ENCODE data around the gene MIAT. TPM values are rescaled to one million over a fixed set of nuclear protein-coding genes. Genes with fewer than 3 reads are reported as not detected.

MIAT gene
- total and polyA plus RNA-seq, 2 donors from 2014 or later, result 0.04 to 6.8 TPM

DNA sequence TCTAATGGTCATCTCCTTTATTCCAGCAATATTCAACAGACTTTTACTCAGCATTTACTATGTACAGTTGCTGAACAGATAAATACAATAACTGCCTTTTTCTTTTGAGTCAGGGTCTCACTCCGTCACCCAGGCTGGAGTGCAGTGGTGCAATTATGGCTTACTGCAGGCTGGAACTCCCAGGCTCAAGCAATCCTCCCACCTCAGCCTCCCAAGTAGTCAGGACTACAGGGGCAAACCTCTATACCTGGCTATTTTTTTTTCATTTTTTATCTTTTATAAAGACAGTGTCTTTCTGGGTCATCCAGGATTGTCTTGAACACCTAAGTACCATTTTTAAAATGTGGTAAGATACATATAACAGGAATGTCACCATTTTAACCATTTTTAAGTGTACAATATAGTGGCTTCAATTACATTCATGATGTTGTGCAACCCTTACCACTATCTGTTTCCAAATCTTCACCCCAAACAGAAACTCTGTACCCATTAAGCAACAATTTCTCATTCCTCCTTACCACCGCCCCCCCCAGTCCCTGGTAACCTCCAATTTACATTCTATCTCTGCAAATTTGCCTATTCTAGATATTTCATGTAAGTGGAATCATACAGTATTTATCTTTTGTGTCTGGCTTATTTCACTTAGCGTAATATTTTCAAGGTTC, 67.8 kb downstream of the MIAT start:
- FAIRE-seq (no peak), DNase-seq (no peak)
- TF ChIP-seq, protein P1, sequence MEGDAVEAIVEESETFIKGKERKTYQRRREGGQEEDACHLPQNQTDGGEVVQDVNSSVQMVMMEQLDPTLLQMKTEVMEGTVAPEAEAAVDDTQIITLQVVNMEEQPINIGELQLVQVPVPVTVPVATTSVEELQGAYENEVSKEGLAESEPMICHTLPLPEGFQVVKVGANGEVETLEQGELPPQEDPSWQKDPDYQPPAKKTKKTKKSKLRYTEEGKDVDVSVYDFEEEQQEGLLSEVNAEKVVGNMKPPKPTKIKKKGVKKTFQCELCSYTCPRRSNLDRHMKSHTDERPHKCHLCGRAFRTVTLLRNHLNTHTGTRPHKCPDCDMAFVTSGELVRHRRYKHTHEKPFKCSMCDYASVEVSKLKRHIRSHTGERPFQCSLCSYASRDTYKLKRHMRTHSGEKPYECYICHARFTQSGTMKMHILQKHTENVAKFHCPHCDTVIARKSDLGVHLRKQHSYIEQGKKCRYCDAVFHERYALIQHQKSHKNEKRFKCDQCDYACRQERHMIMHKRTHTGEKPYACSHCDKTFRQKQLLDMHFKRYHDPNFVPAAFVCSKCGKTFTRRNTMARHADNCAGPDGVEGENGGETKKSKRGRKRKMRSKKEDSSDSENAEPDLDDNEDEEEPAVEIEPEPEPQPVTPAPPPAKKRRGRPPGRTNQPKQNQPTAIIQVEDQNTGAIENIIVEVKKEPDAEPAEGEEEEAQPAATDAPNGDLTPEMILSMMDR (IDR thresholded peaks at IDR 0.05; ENCODE audit: borderline replicate concordance, extremely low read depth, insufficient read depth), result no peak
- intact Hi-C loops (cut with DNase I), result no loop called here
- H3K4me1 ChIP-seq (ENCODE audit: control insufficient read depth in 2 of 3, insufficient read depth in 2 of 3, low read depth in 1 of 3, low read length in 3 of 3), result no peaks in the 10 kb centered on the region
- no peak overlapping the region for H3K27ac ChIP-seq (ENCODE audit: low read depth in 2 of 2, low read length in 2 of 2)
- no peak overlapping the region for H3K9ac ChIP-seq (ENCODE audit: low read length in 3 of 3)
- H3K36me3 ChIP-seq (ENCODE audit: control insufficient read depth in 2 of 3, insufficient read depth in 3 of 3, low read length in 3 of 3), result peaks cover 0 to 10% (median 0%) of the 10 kb centered on the region in 3 donors
- no peak overlapping the region for H3K4me3 ChIP-seq (ENCODE audit: low read length in 3 of 3)
- H3K9me3 ChIP-seq (ENCODE audit: control insufficient read depth in 2 of 3, insufficient read depth in 1 of 3, low read length in 3 of 3), result no peaks in the 10 kb centered on the region
- no peaks in the 10 kb centered on the region for H3K27me3 ChIP-seq (ENCODE audit: control insufficient read depth, insufficient read depth, low read length)

Other genes starting within 250 kb of the MIAT start
- gene ASPHD2, start 228.3 kb upstream of the MIAT start, total RNA-seq, result 4.5 TPM
- gene ASPHD2, start 228.3 kb upstream of the MIAT start, polyA plus RNA-seq (ENCODE audit: insufficient read depth, low read depth, low replicate concordance), result 3.3 TPM
- 35.5 TPM for gene HPS4, start 173.8 kb upstream of the MIAT start, total RNA-seq
- 11.9 TPM for gene HPS4, start 173.8 kb upstream of the MIAT start, polyA plus RNA-seq (ENCODE audit: insufficient read depth, low read depth, low replicate concordance)
- gene SRRD, start 173.7 kb upstream of the MIAT start, total RNA-seq, result 22.8 TPM
- 20.3 TPM for gene SRRD, start 173.7 kb upstream of the MIAT start, polyA plus RNA-seq (ENCODE audit: insufficient read depth, low read depth, low replicate concordance)
- gene TFIP11, start 145.1 kb upstream of the MIAT start, total RNA-seq, result 34.2 TPM
- 26.7 TPM for gene TFIP11, start 145.1 kb upstream of the MIAT start, polyA plus RNA-seq (ENCODE audit: insufficient read depth, low read depth, low replicate concordance)
- 40.3 TPM for gene TPST2, start 67.5 kb upstream of the MIAT start, total RNA-seq
- gene TPST2, start 67.5 kb upstream of the MIAT start, polyA plus RNA-seq (ENCODE audit: insufficient read depth, low read depth, low replicate concordance), result 48.7 TPM
- 1.7 TPM for gene CRYBB1, start 39.6 kb upstream of the MIAT start, total RNA-seq
- gene CRYBB1, start 39.6 kb upstream of the MIAT start, polyA plus RNA-seq (ENCODE audit: insufficient read depth, low read depth, low replicate concordance), result 0.54 TPM
- gene CRYBA4, start 35.6 kb upstream of the MIAT start, total RNA-seq, result 0.41 TPM
- gene CRYBA4, start 35.6 kb upstream of the MIAT start, polyA plus RNA-seq (ENCODE audit: insufficient read depth, low read depth, low replicate concordance), result not detected